HL-60 (cell line): ENCODE measurements around the gene CCL24.

Experiments
- SPI1 ChIP-seq: IDR thresholded peaks from 2 replicates; pipeline ENCODE4 v1.6.1; 2012; ENCODE audit warnings: low read depth, mild to moderate bottlenecking, borderline replicate concordance
- TF ChIP-seq, protein P1 (sequence below): IDR thresholded peaks from one replicate; pipeline ENCODE4 v1.5.1; 2011; ENCODE audit warnings: low read length, control low read depth, inconsistent platforms; ENCODE audit not compliant: insufficient read depth
- TF ChIP-seq, protein P2 (sequence below): IDR thresholded peaks from 2 replicates; pipeline ENCODE4 v1.6.1; 2012; ENCODE audit warnings: low read depth; ENCODE audit not compliant: insufficient replicate concordance

DNA sequence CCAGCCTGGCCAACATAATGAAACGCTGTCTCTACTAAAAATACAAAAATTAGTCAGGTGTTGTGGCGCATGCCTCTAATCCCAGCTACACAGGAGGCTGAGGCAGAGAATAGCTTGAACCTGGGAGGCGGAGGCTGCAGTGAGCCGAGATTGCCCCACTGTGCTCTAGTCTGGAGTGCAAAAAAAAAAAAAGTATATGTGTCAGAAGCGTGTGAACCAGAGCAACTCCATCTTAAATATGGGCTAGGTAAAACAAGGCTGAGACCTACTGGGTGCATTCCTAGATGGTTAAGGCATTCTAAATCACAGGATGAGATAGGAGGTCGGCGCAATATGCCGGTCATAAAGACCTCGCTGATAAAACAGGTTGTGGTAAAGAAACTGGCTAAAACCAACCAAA, 6.2 kb downstream of the CCL24 start:
- TF ChIP-seq, protein P1, sequence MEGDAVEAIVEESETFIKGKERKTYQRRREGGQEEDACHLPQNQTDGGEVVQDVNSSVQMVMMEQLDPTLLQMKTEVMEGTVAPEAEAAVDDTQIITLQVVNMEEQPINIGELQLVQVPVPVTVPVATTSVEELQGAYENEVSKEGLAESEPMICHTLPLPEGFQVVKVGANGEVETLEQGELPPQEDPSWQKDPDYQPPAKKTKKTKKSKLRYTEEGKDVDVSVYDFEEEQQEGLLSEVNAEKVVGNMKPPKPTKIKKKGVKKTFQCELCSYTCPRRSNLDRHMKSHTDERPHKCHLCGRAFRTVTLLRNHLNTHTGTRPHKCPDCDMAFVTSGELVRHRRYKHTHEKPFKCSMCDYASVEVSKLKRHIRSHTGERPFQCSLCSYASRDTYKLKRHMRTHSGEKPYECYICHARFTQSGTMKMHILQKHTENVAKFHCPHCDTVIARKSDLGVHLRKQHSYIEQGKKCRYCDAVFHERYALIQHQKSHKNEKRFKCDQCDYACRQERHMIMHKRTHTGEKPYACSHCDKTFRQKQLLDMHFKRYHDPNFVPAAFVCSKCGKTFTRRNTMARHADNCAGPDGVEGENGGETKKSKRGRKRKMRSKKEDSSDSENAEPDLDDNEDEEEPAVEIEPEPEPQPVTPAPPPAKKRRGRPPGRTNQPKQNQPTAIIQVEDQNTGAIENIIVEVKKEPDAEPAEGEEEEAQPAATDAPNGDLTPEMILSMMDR = no peak
- TF ChIP-seq, protein P2, sequence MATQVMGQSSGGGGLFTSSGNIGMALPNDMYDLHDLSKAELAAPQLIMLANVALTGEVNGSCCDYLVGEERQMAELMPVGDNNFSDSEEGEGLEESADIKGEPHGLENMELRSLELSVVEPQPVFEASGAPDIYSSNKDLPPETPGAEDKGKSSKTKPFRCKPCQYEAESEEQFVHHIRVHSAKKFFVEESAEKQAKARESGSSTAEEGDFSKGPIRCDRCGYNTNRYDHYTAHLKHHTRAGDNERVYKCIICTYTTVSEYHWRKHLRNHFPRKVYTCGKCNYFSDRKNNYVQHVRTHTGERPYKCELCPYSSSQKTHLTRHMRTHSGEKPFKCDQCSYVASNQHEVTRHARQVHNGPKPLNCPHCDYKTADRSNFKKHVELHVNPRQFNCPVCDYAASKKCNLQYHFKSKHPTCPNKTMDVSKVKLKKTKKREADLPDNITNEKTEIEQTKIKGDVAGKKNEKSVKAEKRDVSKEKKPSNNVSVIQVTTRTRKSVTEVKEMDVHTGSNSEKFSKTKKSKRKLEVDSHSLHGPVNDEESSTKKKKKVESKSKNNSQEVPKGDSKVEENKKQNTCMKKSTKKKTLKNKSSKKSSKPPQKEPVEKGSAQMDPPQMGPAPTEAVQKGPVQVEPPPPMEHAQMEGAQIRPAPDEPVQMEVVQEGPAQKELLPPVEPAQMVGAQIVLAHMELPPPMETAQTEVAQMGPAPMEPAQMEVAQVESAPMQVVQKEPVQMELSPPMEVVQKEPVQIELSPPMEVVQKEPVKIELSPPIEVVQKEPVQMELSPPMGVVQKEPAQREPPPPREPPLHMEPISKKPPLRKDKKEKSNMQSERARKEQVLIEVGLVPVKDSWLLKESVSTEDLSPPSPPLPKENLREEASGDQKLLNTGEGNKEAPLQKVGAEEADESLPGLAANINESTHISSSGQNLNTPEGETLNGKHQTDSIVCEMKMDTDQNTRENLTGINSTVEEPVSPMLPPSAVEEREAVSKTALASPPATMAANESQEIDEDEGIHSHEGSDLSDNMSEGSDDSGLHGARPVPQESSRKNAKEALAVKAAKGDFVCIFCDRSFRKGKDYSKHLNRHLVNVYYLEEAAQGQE = no peak
- TF ChIP-seq SPI1 = no peak
